Trophoblast cell (in vitro differentiated cells and primary cell): ENCODE data around the gene NANS.

Experiments
- DNase-seq, 2 donors: peaks; one replicate each; pipeline ENCODE4 v3.0.0-alpha.2; 2016
- H2AFZ ChIP-seq: 2 replicates; pipeline ENCODE4 v1.6.1; 2013; ENCODE audit warnings: low read length, moderate library complexity, mild to moderate bottlenecking; ENCODE audit not compliant: insufficient read depth, poor library complexity
- H2AK5ac ChIP-seq: 2 replicates; pipeline ENCODE4 v1.6.1; 2013; ENCODE audit warnings: mild to moderate bottlenecking, low read length
- H2BK120ac ChIP-seq: 2 replicates; pipeline ENCODE4 v1.6.1; 2013; ENCODE audit warnings: low read length, mild to moderate bottlenecking, moderate library complexity; ENCODE audit not compliant: insufficient read depth, poor library complexity
- H2BK12ac ChIP-seq: 2 replicates; pipeline ENCODE4 v1.6.1; 2013; ENCODE audit warnings: mild to moderate bottlenecking, low read length, moderate library complexity
- H2BK5ac ChIP-seq: 2 replicates; pipeline ENCODE4 v1.6.1; 2013; ENCODE audit warnings: low read length, low read depth, moderate library complexity, mild to moderate bottlenecking; ENCODE audit not compliant: poor library complexity
- H3K14ac ChIP-seq: 2 replicates; pipeline ENCODE4 v1.6.1; 2013; ENCODE audit warnings: mild to moderate bottlenecking, low read length
- H3K18ac ChIP-seq: 2 replicates; pipeline ENCODE4 v1.6.1; 2013; ENCODE audit warnings: mild to moderate bottlenecking, low read length
- H3K23ac ChIP-seq: 2 replicates; pipeline ENCODE4 v1.6.1; 2013; ENCODE audit warnings: low read length
- H3K27ac ChIP-seq: 2 replicates; pipeline ENCODE4 v1.5.1; 2013; ENCODE audit warnings: low read depth, mild to moderate bottlenecking, inconsistent platforms, low read length, moderate library complexity
- H3K27me3 ChIP-seq: 2 replicates; pipeline ENCODE4 v1.6.1; 2013; ENCODE audit warnings: inconsistent platforms, mild to moderate bottlenecking, low read length, moderate library complexity; ENCODE audit not compliant: insufficient read depth
- H3K36me3 ChIP-seq, 2 experiments: 1 replicate in 1 of 2; 2 replicates in 1 of 2; pipeline ENCODE4 v1.6.1; 2013; ENCODE audit warnings: low read length in 2 of 2, mild to moderate bottlenecking in 2 of 2, moderate library complexity in 1 of 2; ENCODE audit not compliant: insufficient read depth in 2 of 2, control insufficient read depth in 1 of 2
- H3K4ac ChIP-seq: 2 replicates; pipeline ENCODE4 v1.6.1; 2013; ENCODE audit warnings: low read depth, mild to moderate bottlenecking, low read length, moderate library complexity
- H3K4me1 ChIP-seq, 2 experiments: 1 replicate in 1 of 2; 2 replicates in 1 of 2; pipeline ENCODE4 v1.6.1; 2013; ENCODE audit warnings: low read length in 2 of 2, mild to moderate bottlenecking in 2 of 2, moderate library complexity in 1 of 2; ENCODE audit not compliant: insufficient read depth in 2 of 2, control insufficient read depth in 1 of 2
- H3K4me2 ChIP-seq: 2 replicates; pipeline ENCODE4 v1.6.1; 2013; ENCODE audit warnings: inconsistent platforms, mild to moderate bottlenecking, low read length, moderate library complexity
- H3K4me3 ChIP-seq: 2 replicates; pipeline ENCODE4 v1.5.1; 2013; ENCODE audit warnings: mild to moderate bottlenecking, low read depth, low read length, inconsistent platforms
- H3K79me1 ChIP-seq: one replicate; pipeline ENCODE4 v1.6.1; 2013; ENCODE audit warnings: low read length
- H3K79me2 ChIP-seq: 2 replicates; pipeline ENCODE4 v1.6.1; 2013; ENCODE audit warnings: low read length, mild to moderate bottlenecking; ENCODE audit not compliant: control insufficient read depth, insufficient read depth, poor library complexity
- H3K9ac ChIP-seq: 2 replicates; pipeline ENCODE4 v1.6.1; 2013; ENCODE audit warnings: mild to moderate bottlenecking, low read length
- H3K9me3 ChIP-seq: 2 replicates; pipeline ENCODE4 v1.6.1; 2013; ENCODE audit warnings: low read depth, mild to moderate bottlenecking, control low read depth, inconsistent platforms, low read length; ENCODE audit not compliant: insufficient read depth
- H4K12ac ChIP-seq: 2 replicates; pipeline ENCODE4 v1.6.1; 2013; ENCODE audit warnings: low read depth, mild to moderate bottlenecking, low read length, moderate library complexity
- H4K8ac ChIP-seq: 2 replicates; pipeline ENCODE4 v1.6.1; 2013; ENCODE audit warnings: low read depth, mild to moderate bottlenecking, low read length, moderate library complexity
- H4K91ac ChIP-seq: one replicate; pipeline ENCODE4 v1.6.1; 2013; ENCODE audit warnings: low read depth, mild to moderate bottlenecking, low read length, moderate library complexity
- WGBS: extraction: QIAGEN DNeasy Blood & Tissue Kit; methylation state at CpG from one replicate; pipeline ENCODE4 v1.1.7; 2013; ENCODE audit warnings: missing lambda C conversion rate; ENCODE audit not compliant: insufficient read length, insufficient coverage; ENCODE audit errors: extremely low coverage; 5-methylcytosine and 5-hydroxymethylcytosine counted together

NANS gene

GRCh38 chr9:98045234-98046179 lies 11.0 kb upstream of the NANS start:
- H3K14ac ChIP-seq = no peak overlapping the region
- H3K27me3 ChIP-seq = no peaks in the 10 kb centered on the region
- H3K36me3 ChIP-seq = peaks cover 0 to 2% of the 10 kb centered on the region in 2 experiments
- H2BK12ac ChIP-seq = no peak overlapping the region
- no peak overlapping the region for H3K9ac ChIP-seq
- WGBS = no CpG with 5 or more reads among the region's 6 CpGs
- no peak overlapping the region for H4K8ac ChIP-seq
- H3K27ac ChIP-seq = no peak overlapping the region
- H3K4me2 ChIP-seq = no peak overlapping the region
- no peaks in the 10 kb centered on the region for H3K79me1 ChIP-seq
- no peak overlapping the region for H3K4ac ChIP-seq
- H2AK5ac ChIP-seq = no peak overlapping the region
- H3K79me2 ChIP-seq = no peaks in the 10 kb centered on the region
- no peak overlapping the region for H4K91ac ChIP-seq
- H4K12ac ChIP-seq = no peak overlapping the region
- DNase-seq = peak in 1 of 2 donors; percentile 13
- H2AFZ ChIP-seq = no peak overlapping the region
- no peaks in the 10 kb centered on the region for H3K9me3 ChIP-seq
- H3K18ac ChIP-seq = no peak overlapping the region
- no peaks in the 10 kb centered on the region for H3K4me1 ChIP-seq
- no peak overlapping the region for H2BK120ac ChIP-seq
- no peak overlapping the region for H3K23ac ChIP-seq
- no peak overlapping the region for H3K4me3 ChIP-seq
- H2BK5ac ChIP-seq = no peak overlapping the region

- no peak for DNase-seq
- no peak overlapping the region for H2AK5ac ChIP-seq
- H4K12ac ChIP-seq = no peak overlapping the region
- no peaks in the 10 kb centered on the region for H3K4me1 ChIP-seq
- no CpG with 5 or more reads among the region's 9 CpGs for WGBS
- H3K27ac ChIP-seq = no peak overlapping the region
- H4K8ac ChIP-seq = no peak overlapping the region
- H3K23ac ChIP-seq = no peak overlapping the region
- H2AFZ ChIP-seq = no peak overlapping the region
- H2BK120ac ChIP-seq = no peak overlapping the region
- no peak overlapping the region for H3K9ac ChIP-seq
- no peak overlapping the region for H3K18ac ChIP-seq
- H3K79me2 ChIP-seq = no peaks in the 10 kb centered on the region
- H3K4me2 ChIP-seq = no peak overlapping the region
- no peaks in the 10 kb centered on the region for H3K79me1 ChIP-seq
- H3K14ac ChIP-seq = no peak overlapping the region
- H3K4me3 ChIP-seq = no peak overlapping the region
- H4K91ac ChIP-seq = no peak overlapping the region
- H2BK5ac ChIP-seq = no peak overlapping the region
- no peaks in the 10 kb centered on the region for H3K27me3 ChIP-seq
- no peaks in the 10 kb centered on the region for H3K9me3 ChIP-seq
- no peak overlapping the region for H3K4ac ChIP-seq
- H2BK12ac ChIP-seq = no peak overlapping the region
- peaks cover 0 to 2% of the 10 kb centered on the region in 2 experiments for H3K36me3 ChIP-seq
Observed at GRCh38 chr9:98046180-98046543, 10.4 kb upstream of the NANS start.

DNA sequence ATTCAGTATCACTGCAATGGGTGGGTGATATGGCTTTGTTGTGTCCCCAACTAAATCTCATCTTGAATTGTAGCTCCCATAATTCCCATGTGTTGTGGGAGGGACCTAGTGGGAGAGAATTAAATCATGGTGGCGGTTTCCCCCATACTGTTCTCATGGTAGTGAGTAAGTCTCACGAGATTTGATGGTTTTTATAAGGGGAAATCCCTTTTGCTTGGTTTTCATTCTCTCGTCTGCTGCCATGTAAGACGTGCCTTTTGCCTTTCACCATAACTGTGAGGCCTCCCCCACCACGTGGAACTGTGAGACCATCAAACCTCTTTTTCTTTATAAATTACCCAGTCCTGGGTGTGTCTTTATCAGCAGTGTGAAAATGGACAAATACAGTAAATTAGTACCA lies 9.5 kb upstream of the NANS start:
- Histone ChIP-seq H2BK12ac (no peak overlapping the region), H2BK5ac (no peak overlapping the region), H3K36me3 (peaks cover 0 to 2% of the 10 kb centered on the region in 2 experiments), H3K23ac (no peak overlapping the region), H2AFZ (no peak overlapping the region), H2AK5ac (no peak overlapping the region), H4K91ac (no peak overlapping the region), H3K4me1 (no peaks in the 10 kb centered on the region), H3K79me1 (no peaks in the 10 kb centered on the region), H3K79me2 (no peaks in the 10 kb centered on the region), H3K14ac (no peak overlapping the region), H3K9ac (no peak overlapping the region), H3K18ac (no peak overlapping the region), H4K8ac (no peak overlapping the region), H2BK120ac (no peak overlapping the region), H3K27ac (no peak overlapping the region), H3K4me2 (no peak overlapping the region), H3K27me3 (no peaks in the 10 kb centered on the region), H3K4ac (no peak overlapping the region), H3K9me3 (no peaks in the 10 kb centered on the region), H4K12ac (no peak overlapping the region), H3K4me3 (no peak overlapping the region)
- no peak for DNase-seq
- no CpG with 5 or more reads among the region's 5 CpGs for WGBS

DNA sequence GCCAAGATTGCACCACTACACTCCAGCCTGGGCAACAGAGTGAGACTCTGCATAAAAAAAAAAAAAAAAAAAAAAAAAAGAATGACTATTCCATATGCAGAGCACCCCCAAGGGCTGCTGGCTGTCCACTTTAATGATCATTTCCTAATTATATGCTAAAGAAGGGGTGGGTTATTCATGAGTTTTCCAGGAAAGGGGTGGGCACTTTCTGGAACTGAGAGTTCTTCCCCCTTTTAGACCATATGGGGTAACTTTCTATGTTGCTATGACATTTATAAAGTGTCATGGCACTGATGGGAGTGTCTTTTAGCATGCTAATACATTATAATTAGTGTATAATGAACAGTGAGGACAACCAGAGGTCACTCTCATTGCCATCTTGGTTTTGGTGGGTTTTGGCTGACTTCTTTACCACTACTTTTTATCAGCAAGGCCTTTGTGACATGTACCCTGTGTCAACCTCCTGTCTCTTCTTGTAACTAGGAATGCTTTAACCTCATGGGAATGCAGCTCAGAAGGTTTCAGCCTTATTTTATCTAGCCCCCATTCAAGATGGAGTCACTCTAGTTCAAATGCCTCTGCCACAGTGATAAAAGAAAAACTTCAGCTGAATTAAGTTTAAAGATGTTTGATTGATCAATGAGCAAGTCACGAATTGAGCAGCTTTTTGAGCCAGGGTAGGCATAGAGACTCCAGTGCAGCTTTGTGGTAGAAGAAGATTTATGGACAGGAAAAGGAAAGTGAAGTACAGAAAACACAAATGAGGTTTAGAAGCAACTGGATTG lies 7.1 kb upstream of the NANS start:
- Histone ChIP-seq H3K36me3 (no peaks in the 10 kb centered on the region), H2BK5ac (no peak overlapping the region), H3K27ac (no peak overlapping the region), H3K9me3 (no peaks in the 10 kb centered on the region), H3K79me1 (no peaks in the 10 kb centered on the region), H3K4me3 (no peak overlapping the region), H4K8ac (no peak overlapping the region), H3K18ac (no peak overlapping the region), H3K79me2 (no peaks in the 10 kb centered on the region), H3K4me1 (no peaks in the 10 kb centered on the region), H2AFZ (no peak overlapping the region), H3K14ac (no peak overlapping the region), H3K4ac (no peak overlapping the region), H2BK12ac (no peak overlapping the region), H4K91ac (no peak overlapping the region), H3K9ac (no peak overlapping the region), H3K27me3 (no peaks in the 10 kb centered on the region), H3K23ac (no peak overlapping the region), H3K4me2 (no peak overlapping the region), H4K12ac (no peak overlapping the region), H2BK120ac (no peak overlapping the region), H2AK5ac (no peak overlapping the region)
- WGBS = no CpG with 5 or more reads among the region's 1 CpG
- no peak for DNase-seq
